GM19467 (cell line): ENCODE data around the gene DNMT3A.

Experiments used
- ATAC-seq: cut with Tn5 transposase; IDR thresholded peaks from one replicate; pipeline ENCODE4 v1.9.1; 2021; ENCODE audit warnings: mild to moderate bottlenecking, moderate library complexity; ENCODE audit not compliant: unreplicated experiment

The DNMT3A gene

DNA sequence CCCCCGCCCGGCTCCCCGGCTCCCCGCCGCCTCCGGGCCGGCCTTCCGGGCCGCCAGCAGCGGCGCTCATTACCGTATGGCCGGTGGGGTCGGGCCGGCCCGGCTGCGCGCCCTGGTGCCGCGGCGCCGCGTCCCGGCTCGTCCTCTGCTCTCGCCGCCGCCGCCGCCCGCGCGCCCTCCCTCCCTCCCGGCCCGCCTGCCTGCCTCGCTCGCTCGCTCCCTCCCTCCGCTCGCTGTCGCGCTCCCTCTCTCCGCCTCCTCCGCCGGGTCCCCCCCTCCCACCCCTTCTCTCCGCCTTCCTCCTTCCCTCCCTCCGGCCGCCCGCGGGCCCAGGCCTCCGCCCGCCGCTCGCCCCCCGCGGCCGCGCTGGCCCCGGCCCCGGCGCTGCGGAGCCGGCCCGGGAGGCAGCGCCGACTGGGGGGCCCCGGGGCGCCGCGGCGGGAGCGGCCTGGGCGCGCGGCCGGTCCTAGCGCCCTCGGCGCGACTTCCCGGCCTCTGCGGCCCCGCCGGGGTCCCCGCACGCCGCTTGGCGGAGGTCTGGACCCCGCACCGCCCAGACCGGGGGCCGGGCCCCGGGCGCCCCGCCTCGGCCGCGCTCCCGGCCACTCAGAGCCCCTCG, at the start of gene DNMT3A:
DNMT3A (minus strand) TSS at position 173 of the 619 bp plus-strand sequence. CDS start 27,941 bp downstream, outside the sequence.
- peak; percentile 32 for ATAC-seq

DNA sequence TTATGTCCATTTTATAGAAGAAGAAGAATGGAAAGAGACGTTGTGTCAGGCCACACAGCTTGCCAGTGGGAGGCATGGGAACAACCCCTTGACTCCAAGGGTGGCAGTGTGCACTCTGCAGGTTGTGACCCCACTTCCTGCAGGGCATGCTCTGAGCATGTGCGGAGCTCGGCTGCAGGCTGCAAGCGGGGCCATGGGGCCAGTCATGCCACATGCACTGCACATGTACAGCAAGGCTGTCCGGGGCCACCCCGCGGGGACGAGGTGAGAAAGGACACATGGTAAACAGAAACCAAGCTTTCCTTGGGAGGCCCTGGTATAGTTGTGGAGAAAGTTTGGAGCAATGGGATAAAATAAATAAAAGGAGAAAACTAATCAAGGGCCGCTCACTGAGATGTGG, 47.4 kb upstream of the DNMT3A start:
- no peak for ATAC-seq

GRCh38 chr2:25388491-25388890, 46.8 kb upstream of the DNMT3A start:
- no peak for ATAC-seq

DNA sequence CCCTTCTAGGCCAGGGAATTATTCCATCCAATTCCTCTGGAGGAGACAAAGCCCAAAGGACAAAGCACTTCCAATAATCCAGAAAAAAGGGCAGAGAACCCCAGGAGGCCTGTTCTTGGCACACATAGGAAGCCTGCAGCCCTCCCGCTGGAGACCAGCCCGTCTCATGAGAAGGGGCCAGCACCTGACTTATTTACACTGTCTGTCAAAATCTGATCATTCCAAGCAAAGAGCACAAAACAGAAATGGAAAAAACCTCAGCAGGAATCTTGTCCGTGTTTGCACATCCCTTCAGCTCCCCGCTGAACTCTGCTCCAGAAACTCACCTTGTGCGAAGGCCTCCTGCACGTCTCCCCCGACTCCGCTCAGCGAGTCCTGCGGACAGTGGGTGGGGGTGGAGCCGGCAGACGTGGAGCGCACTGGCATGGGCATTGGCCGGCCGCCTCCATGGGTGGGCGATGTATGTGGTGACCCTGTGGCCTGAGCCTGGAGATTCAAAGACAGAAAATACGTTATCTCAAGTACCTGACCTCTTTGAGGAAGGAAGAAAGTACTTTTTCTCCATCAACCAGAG, 46.2 kb upstream of the DNMT3A start:
- ATAC-seq = no peak

GRCh38 chr2:25386971-25387875, 45.5 kb upstream of the DNMT3A start:
- no peak for ATAC-seq

DNA sequence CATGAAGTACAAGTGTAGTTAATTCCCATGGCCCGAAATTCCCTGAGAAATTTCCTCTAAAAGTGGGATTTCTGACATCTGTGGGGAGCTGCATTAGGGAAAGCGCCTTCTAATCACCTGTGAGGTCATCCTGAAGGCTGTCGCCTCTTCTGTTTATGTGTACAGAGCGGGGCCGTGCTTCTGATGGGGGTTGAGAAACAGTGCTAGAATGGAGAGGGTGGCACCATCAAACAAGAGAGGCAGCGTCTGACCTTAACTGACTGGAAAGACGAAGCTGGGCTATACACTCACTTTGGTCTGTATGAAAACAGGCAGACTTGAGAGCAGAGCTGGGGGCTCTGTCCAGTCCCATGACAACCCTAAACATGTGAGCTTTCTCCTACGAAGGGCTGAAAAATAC, 44.2 kb upstream of the DNMT3A start:
- no peak for ATAC-seq

- no peak for ATAC-seq
These were observed 42.1 kb upstream of the DNMT3A start for GRCh38 chr2:25383806-25384205.

DNA sequence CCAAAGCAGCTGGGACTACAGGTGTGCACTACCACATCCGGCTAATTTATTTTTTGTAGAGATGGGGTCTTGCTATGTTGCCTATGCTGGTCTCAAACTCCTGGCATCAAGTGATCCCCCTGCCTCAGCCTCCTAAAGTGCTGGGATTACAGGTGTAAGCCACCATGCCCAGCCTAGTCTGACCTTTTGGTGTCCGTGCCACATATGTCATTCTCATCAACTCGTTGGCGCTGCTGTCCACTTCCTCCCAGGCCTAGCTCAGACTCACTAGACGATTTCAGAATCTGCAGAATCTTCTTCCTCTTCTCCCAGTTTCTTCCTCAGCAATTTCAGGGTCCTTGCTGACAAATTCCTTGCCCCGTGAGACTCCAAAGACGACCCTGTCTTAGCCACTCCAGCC, 39.8 kb upstream of the DNMT3A start:
- no peak for ATAC-seq

- no peak for ATAC-seq
These were observed 39.1 kb upstream of the DNMT3A start for GRCh38 chr2:25380586-25381375.

GRCh38 chr2:25380023-25380422, 38.3 kb upstream of the DNMT3A start:
- ATAC-seq = no peak

DNA sequence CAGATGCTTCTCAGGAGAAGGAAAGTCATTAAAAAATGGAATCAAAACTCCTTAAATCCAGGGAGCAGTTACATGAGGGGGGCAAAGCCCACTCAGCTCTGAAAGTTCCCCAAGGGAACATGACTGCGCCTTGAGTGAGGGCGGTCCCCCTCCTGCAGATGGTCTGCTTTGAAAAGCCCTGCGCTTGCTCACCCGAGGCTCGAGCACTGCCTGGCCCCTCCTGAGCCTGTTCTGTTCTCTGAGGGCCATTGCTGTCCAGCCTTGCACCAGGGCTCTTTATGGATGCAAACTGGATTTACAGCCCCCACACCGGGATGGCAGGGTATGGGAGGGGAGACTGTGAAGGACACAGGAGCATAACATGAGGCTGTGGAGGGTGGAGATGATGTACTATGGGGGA, 37.8 kb upstream of the DNMT3A start:
- ATAC-seq = no peak

DNA sequence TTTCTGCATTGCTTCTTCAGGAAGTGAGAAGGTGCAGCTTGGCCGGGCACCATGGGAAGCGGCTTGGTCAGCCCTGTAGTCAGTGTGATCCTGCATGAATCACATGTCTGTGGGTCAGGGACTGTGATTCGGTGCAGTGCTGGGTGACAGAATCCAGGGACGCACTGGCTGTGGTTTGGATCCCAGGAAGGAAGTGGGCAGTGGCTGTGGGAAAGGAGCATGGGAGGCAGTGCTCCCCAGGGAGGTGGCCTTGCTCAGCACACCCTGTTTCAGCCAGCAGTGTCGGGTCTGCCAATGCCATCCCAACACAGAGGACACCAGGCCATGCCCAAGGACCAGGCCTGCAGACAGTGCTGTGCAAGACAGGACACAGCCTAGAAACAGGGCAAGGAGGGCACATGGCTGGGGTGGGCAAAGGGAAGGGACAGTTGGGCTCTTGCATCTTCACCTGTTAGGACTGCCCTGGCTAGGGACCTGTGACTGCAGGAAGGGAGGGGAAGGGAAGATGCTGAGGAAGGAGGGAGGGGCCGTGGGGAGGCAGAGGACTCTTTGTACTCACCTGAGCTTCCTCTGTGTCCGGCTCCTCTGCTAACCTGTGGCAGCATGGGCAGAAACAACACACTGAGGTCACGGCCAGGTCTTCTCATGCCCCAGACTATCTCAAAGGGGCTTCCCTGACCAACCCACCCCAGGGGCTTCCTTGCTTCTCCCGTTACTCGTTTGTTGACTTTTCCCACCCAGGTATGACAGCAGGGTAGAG, 37.2 kb upstream of the DNMT3A start:
- no peak for ATAC-seq

GRCh38 chr2:25377822-25378421, 36.2 kb upstream of the DNMT3A start:
- no peak for ATAC-seq

- ATAC-seq = peak; percentile 92
These were observed 35.3 kb upstream of the DNMT3A start for GRCh38 chr2:25376750-25377621.

GRCh38 chr2:25375989-25376545, 34.3 kb upstream of the DNMT3A start:
- ATAC-seq = no peak

- no peak for ATAC-seq
These were observed 33.8 kb upstream of the DNMT3A start for GRCh38 chr2:25375371-25375988.

DNA sequence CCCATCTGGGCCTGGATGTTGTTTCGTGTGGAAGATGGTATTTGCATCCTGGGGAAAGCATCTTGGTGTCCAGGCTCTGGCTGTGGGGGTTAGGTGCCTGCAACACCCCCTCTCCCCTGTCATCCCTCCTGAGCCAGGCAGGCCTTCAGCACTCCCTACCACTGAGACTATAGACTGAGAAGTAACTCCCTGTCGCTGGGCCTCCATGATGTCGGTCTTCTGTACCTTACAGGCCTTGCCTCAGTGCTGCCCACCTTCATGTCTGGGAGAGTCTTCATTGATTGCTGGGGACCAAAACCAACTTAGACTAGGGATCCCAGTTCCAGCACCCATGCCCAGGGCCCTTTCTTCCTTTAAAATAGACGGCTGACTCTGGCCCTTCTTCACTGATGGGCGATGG, 33.1 kb upstream of the DNMT3A start:
- no peak for ATAC-seq

DNA sequence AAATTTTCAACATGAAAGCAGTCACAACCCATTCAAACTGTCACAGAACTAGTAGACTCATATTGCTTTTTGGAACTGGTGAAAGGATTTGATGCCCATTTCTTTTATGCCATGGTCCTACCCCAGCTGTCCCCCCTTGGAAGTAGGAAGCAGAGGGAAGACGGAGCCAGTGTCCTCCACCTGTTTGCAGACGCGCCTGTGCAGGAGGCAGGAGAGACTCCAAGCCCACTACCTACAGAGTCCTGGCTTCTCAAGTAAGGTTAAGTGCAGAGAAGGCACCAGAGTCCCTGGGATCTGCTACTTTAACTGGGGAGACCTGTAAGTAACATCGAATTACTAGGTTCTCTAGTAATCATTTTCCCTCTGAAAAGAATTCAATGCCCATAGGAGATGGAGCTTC, 32.7 kb upstream of the DNMT3A start:
- no peak for ATAC-seq
